Stimulated activated CD4-positive, alpha-beta T cell treated with anti-CD3 and anti-CD28 coated beads, Interleukin-15, amount 100 ng/mL, for 48 hours (primary cell): Measurements from ENCODE around the gene HLA-DOB.
A peak's percentile ranks its signal among the peaks of the same experiment; 100 is the strongest.

Experiments
- DNase-seq, 2 donors: peaks; one replicate each; pipeline ENCODE4 v3.0.0-alpha.2; 2020; ENCODE audit warnings: low read depth in 2 of 2

HLA-DOB gene

GRCh38 chr6:32816746-32817204 lies at the start of gene HLA-DOB:
HLA-DOB (minus strand) TSS chr6:32817002; CDS start chr6:32816951, 51 bp downstream.
- no peak for DNase-seq

- no peak for DNase-seq
Measured at GRCh38 chr6:32865724-32866443, 49.1 kb upstream of the HLA-DOB start.

DNA sequence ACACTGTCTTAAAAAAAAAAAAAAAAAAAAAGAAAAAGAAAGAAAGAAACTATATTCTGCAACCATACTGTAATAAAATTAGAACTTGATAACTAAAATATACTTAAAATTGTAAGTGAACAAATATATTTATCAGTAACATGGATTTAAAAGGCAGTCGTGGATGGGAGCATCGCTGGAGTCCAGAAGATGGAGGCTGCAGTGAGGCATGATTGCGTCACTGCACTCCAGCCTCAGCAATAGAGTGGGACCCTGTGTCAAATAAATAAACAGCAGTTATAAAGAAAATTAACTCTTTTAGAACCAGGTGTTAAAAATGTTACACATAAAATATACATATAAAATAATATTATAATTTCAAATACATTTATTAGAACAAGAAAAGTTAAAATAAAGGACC lies 45.9 kb upstream of the HLA-DOB start:
- DNase-seq: no peak

DNA sequence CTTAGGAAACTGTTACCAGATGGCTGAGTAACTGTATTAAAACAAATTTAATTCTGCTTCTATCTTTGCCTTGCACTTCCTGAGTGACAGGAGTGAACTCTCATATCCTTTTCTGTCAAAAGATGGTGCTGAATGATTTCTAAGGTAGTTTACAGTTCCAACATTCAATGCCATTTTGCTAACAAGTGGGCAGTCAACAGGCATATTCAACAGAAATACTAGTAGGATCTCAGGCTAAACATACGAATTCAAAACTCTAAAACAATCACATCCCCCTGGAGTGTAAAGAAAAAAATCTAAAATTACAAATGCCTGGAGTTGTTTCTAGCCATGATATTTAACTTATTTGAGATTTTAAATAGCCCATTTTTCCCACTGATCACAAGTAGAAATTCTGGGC lies 43.9 kb upstream of the HLA-DOB start:
- no peak for DNase-seq

- DNase-seq: no peak
Measured at GRCh38 chr6:32858194-32858593, 41.4 kb upstream of the HLA-DOB start.

GRCh38 chr6:32857156-32857891 lies 40.5 kb upstream of the HLA-DOB start:
- no peak for DNase-seq

DNA sequence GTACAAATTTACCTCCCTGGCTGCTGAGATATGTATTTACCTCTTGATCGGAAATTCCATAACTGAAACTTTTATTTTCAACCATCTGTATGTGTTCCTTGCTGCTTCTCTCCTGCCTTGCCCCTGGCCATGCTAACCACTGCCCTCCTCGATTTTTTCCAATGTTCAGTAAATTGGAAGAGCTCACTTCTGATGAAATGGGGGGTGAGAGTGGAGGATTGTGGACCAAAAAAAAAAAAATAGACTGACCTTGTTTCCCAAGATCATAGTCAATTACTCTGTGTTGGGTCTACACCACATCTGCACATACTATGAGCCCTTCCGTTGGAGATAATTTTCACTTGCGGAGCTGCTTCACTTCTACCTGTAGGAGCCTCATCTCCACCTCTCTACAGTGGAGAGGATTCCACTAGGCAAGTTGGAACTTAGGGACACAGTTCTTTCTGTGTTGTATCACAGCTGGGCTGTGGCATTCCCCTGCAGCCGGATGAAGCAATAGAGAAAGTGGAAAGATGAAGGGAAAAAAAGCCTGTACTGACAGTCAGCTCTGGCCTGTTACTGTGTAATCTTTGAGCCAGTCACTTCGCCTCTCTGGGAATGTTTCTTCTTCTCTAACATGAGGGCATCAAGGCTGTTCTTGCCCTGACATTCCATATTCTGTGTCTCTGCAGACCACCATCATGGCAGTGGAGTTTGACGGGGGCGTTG lies 38.8 kb upstream of the HLA-DOB start:
- DNase-seq: no peak

- peak in 1 of 2 donors; percentile 42 for DNase-seq
Measured at GRCh38 chr6:32854376-32855178, 37.8 kb upstream of the HLA-DOB start.

- peak; percentile 93 for DNase-seq
Measured at GRCh38 chr6:32853541-32854375, 37.0 kb upstream of the HLA-DOB start, which contains the start of the genes PSMB9 and TAP1. PSMB9 (plus strand) TSS chr6:32854192; CDS start chr6:32854230, 38 bp downstream. TAP1 (minus strand) TSS chr6:32853704; CDS start chr6:32853636, 68 bp downstream.

DNA sequence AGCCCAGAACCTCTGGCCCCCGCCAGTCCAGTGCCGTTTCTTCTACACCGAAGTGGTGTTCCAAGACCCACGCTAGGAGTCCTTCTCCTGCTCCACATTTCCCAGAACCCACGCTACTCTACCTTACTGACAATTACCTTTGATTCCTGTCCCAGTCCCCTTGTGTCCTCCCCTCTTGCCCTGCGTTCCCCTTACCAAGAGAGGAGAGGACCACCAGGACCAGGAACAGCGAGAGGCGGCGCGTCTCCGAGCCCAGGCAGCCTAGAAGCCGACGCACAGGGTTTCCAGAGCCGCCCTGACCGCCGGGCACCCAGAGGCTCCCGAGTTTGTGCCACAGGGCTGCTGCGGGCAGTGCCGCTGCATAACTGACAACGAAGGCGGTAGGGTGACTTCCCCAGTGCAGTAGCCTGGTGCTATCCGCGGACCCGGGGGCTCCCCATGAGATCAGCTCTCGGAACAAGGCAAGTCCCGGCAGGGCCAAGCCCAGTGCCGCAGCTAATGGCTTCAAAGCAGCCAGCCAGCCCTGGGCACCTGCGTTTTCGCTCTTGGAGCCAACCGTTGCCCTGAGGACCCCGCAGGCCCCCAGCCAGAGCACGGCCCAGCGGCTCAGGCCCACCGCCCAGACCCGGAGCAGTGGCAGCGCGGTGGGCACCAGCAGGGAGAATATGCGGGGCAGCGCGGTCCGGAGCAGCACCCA lies 36.2 kb upstream of the HLA-DOB start:
- peak in 1 of 2 donors; percentile 35 for DNase-seq

- no peak for DNase-seq
Measured at GRCh38 chr6:32852018-32852843, 35.4 kb upstream of the HLA-DOB start.

GRCh38 chr6:32851025-32851424 lies 34.2 kb upstream of the HLA-DOB start:
- no peak for DNase-seq

GRCh38 chr6:32849126-32849525 lies 32.3 kb upstream of the HLA-DOB start:
- DNase-seq: no peak

- DNase-seq: no peak
Measured at GRCh38 chr6:32847795-32848194, 31.0 kb upstream of the HLA-DOB start.

DNA sequence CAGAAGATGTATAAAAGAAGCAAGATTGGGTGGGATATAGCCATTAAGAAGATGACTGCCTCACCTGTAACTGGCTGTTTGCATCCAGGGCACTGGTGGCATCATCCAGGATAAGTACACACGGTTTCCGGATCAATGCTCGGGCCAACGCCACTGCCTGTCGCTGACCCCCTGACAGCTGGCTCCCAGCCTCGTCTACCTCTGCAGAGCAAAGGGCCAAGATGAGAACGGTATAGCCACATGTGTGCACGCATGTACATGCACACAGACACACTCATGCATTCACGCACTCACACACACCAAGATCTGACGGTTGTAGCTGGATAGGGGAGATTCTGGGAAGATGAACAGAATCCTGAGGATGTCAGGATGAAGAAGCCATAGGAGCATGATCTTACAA lies 30.2 kb upstream of the HLA-DOB start:
- DNase-seq: no peak

DNA sequence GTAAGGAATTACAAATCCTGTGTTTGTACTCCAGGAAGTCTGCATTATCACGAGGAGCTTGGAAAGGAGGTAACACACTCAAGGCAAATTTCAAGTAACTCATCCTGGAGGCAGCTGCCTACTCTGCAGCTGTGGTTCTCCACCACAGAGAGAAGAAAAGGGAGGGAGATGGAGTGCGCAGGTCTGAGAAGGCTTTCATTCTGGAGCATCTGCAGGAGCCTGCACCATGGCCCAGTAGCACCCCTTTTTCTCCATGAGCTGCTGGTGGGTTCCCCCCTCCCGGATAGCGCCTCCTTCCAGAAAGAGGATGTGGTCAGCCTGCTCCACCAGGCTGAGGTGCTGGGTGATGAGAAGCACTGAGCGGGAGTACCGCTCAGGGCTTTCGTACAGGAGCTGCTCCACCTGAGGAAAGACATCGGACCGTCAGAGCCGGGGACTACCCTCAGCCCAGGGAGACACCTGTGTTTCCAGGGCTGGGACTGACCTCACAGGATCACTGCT lies 28.6 kb upstream of the HLA-DOB start:
- DNase-seq: no peak

GRCh38 chr6:32844839-32845383 lies 28.1 kb upstream of the HLA-DOB start:
- no peak for DNase-seq
